ENCODE results near the gene BCAS4.
A peak's percentile ranks its signal among the peaks of the same experiment; 100 is the strongest.

Gene BCAS4

DNA sequence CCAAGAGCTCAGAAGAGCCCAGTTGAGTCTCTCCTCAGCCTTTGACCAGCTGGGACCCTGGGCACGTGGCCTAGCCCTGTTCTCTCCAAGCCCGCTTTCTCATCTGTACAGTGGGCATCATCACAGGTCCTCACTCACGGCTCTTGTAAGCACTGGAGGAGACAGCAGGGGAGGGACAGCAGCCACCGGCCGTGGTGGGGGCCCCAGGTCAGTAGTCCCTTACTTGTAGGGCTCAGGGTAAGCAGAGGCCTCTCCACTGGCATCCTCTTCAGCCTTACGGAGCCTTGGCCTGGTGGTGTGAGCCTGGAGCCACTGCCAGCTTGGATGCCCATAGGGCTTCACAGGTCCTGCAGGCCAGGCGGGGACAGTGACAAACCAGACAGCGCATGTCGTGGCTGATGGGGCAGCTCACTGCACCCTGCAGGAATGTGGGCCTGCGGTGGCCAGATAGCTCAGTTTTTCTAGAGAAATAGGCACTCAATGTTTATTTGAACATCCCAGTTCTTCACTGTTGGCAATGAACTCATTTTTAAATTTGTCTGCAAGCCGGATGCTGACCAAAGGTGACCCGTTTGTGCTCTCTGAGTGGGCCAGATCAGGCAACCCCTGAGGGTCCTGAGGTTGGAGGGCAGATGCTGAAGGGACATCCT is 71.3 kb downstream of the BCAS4 start:
- Mint-ChIP-seq H3K9me3 (no peaks in the 10 kb centered on the region), H3K4me1 (no peaks in the 10 kb centered on the region), H3K27ac (no peak overlapping the region), H3K36me3 (no peaks in the 10 kb centered on the region), H3K4me3 (no peak overlapping the region)
- no peak for ATAC-seq
- DNase-seq (ENCODE audit: low spot score in 2 of 2): no peak

- no peaks in the 10 kb centered on the region for H3K4me1 Mint-ChIP-seq
- H3K27ac Mint-ChIP-seq: no peak overlapping the region
- H3K4me3 Mint-ChIP-seq: no peak overlapping the region
- DNase-seq (ENCODE audit: low spot score in 2 of 2): no peak
- H3K9me3 Mint-ChIP-seq: no peaks in the 10 kb centered on the region
- no peaks in the 10 kb centered on the region for H3K36me3 Mint-ChIP-seq
- no peak for ATAC-seq
These were observed 72.0 kb downstream of the BCAS4 start for GRCh38 chr20:50866831-50867230.

GRCh38 chr20:50867805-50868204 is 72.9 kb downstream of the BCAS4 start:
- ATAC-seq (no peak), DNase-seq (ENCODE audit: low spot score in 2 of 2) (no peak)
- Mint-ChIP-seq H3K4me3 (no peak overlapping the region), H3K36me3 (no peaks in the 10 kb centered on the region), H3K27ac (no peak overlapping the region), H3K4me1 (no peaks in the 10 kb centered on the region), H3K9me3 (no peaks in the 10 kb centered on the region)

DNA sequence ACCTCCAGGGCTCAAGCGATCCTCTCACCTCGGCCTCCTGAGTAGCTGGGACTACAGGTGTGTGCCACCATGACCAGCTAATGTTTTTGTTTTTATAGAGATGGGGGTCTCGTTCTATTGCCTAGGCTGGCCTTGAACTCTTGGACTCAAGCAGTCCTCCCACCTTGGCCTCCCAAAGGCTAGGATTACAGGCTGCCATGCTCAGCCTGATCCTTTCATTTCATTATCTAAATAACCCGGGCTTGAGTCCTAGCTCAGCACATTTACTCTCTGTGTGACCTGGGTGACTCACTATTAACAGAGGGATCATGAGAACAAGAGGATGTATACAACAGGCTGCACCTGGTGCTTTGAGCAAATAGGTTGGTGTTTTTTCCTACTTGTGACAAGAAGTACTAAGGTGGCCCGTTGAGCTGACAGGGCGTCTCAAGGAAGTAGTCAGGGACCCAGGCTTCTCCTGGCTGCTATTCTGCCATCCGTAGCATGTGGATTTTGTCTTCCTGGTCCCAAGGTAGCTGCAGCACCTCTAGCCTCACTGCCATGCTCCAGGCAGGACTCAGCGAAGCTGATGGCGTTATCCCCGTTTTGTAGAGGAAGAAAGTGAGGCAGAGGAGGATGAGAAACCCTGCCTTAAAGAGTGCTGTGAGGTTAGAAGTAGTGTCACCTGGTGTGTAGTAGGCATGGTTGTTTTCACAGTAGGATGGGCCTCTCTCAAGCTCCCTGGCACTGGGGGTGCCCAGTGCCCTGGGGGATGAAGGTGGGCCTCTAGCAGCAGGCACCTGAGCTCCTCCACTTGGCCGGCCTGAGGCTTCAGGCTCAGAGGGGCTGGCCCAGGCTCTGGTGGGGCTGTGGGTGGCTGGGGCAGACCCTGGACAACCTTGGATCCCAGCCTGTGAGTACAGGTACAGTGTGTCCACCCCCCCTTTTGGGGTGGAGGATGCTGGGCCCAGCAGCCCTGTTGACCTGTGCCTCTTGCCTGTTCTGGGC is 73.9 kb downstream of the BCAS4 start:
- DNase-seq (ENCODE audit: low spot score in 2 of 2): no peak
- no peak overlapping the region for H3K4me3 Mint-ChIP-seq
- no peak for ATAC-seq
- H3K36me3 Mint-ChIP-seq: no peaks in the 10 kb centered on the region
- no peaks in the 10 kb centered on the region for H3K4me1 Mint-ChIP-seq
- no peaks in the 10 kb centered on the region for H3K9me3 Mint-ChIP-seq
- H3K27ac Mint-ChIP-seq: peak overlapping the region; percentile 50

DNA sequence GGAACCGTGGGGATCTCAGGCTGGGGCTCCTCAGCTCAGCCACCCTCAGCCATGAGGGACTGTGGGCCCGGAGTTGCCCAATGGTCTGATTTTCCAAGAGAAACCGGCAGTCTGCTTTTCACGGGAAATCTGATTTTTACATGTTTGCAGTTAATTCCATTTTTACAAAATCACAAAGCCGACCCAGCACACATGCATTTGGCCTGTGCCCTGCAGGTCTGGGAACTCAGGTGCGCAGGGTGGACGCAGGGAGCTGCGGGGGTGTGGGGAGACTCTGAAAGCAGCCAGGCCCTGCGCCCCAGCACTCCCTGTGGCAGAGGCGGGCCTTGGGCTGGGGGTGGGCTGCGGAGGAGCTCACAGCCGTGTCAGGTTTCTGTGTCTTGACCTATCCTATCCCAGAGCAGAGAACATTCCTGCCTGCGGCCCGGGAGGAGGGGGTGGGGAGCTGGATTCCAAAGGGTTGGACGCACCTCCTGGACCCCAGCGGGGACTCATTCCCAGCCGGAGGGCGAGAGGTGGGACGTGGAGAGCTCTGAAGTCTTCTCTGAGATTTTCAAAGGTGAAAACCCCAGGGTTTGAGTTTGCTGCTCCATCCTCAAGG is 75.8 kb downstream of the BCAS4 start:
- H3K4me1 Mint-ChIP-seq: no peaks in the 10 kb centered on the region
- H3K4me3 Mint-ChIP-seq: no peak overlapping the region
- DNase-seq (ENCODE audit: low spot score in 2 of 2): no peak
- peaks cover 6% of the 10 kb centered on the region for H3K36me3 Mint-ChIP-seq
- no peak for ATAC-seq
- no peak overlapping the region for H3K27ac Mint-ChIP-seq
- H3K9me3 Mint-ChIP-seq: no peaks in the 10 kb centered on the region

GRCh38 chr20:50872560-50873425 is 77.9 kb downstream of the BCAS4 start:
- no peak overlapping the region for H3K4me3 Mint-ChIP-seq
- peaks cover 19% of the 10 kb centered on the region for H3K36me3 Mint-ChIP-seq
- DNase-seq (ENCODE audit: low spot score in 2 of 2) (no peak), ATAC-seq (no peak)
- H3K27ac Mint-ChIP-seq: peak overlapping the region; percentile 60
- no peaks in the 10 kb centered on the region for H3K9me3 Mint-ChIP-seq
- H3K4me1 Mint-ChIP-seq: no peaks in the 10 kb centered on the region

GRCh38 chr20:50873585-50873984 is 78.7 kb downstream of the BCAS4 start:
- no peaks in the 10 kb centered on the region for H3K4me1 Mint-ChIP-seq
- H3K36me3 Mint-ChIP-seq: peaks cover 19% of the 10 kb centered on the region
- ATAC-seq (no peak), DNase-seq (ENCODE audit: low spot score in 2 of 2) (no peak)
- H3K27ac Mint-ChIP-seq: peak overlapping the region; percentile 60
- no peak overlapping the region for H3K4me3 Mint-ChIP-seq
- no peaks in the 10 kb centered on the region for H3K9me3 Mint-ChIP-seq

DNA sequence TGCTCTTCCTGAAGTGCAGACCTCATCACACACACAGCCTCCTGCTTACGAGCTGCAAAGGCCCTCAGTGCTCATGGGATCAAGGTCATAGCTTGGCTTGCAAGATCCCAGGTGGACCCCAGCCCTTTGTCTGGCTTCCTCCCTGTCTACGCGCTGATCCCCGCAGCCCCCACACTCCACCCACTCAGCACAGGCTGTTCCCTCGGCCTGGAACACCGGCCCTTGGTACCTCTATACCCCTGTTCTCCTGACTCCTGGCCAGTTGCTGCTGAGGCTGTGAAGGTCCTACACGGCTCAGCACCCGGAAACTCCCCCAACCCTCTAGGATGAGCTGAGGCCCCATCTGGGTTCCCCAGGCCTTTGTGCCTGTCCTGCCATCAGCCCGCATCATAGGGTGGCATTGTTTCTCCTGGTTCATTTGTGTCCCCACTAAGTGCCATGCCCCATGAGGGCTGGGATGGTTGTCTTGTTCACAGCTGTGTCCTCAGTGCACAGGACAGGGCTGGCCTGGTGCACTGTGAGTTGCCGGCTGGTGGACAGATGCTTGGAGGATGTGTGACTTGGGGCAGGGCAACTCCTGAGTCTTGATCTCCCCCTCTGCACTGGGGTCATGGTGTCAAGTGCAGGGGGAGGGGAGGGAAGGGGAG is 79.4 kb downstream of the BCAS4 start:
- Mint-ChIP-seq H3K4me1 (no peaks in the 10 kb centered on the region), H3K9me3 (no peaks in the 10 kb centered on the region), H3K27ac (peak overlapping the region; percentile 60), H3K4me3 (no peak overlapping the region), H3K36me3 (peaks cover 19% of the 10 kb centered on the region)
- ATAC-seq: peak; percentile 26
- DNase-seq (ENCODE audit: low spot score in 2 of 2): no peak

DNA sequence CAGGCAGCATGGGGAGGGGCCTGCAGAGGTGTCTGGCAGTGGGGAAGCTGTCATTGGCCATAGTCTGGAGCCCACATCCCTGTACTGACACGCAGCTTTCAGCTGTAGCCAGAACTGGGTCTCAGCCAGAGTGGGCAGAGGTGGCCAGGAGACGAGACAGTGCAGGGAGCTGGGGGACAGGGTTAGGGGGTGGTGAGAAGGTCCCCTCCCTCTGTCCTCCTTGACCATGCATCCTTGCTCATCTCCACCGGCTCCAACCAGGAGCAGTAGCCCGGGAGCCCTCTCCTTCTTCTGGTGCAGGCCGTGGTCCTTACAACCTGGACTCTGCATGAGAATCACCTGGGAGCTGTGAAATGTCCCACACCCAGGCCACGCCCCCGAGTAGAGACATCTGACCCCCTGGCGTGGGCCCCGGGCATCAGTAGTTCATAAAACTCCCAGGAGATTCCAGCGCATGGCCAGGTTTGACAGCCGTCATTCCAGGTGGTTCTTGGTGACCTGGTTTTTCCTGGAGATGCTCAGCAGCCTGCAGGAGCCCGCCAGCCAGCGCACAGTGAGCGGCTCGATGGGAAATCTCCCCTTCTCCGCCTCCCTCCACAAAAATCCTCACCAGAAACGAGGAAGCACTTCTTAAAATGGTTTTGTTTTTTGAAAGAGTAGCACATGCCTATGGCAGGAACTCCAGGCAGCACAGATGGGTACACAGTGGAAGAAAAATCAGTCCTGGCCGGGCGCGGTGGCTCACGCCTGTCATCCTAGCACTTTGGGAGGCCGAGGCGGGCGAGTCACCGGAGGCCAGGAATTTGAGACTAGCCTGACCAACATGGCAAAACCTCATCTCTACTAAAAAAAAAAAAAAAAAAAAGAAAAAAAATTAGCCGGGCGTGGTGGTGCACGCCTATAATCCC is 80.2 kb downstream of the BCAS4 start:
- Mint-ChIP-seq H3K4me3 (no peak overlapping the region), H3K27ac (peak overlapping the region; percentile 60), H3K36me3 (peaks cover 22% of the 10 kb centered on the region), H3K9me3 (no peaks in the 10 kb centered on the region), H3K4me1 (no peaks in the 10 kb centered on the region)
- DNase-seq (ENCODE audit: low spot score in 2 of 2) (no peak), ATAC-seq (no peak)

DNA sequence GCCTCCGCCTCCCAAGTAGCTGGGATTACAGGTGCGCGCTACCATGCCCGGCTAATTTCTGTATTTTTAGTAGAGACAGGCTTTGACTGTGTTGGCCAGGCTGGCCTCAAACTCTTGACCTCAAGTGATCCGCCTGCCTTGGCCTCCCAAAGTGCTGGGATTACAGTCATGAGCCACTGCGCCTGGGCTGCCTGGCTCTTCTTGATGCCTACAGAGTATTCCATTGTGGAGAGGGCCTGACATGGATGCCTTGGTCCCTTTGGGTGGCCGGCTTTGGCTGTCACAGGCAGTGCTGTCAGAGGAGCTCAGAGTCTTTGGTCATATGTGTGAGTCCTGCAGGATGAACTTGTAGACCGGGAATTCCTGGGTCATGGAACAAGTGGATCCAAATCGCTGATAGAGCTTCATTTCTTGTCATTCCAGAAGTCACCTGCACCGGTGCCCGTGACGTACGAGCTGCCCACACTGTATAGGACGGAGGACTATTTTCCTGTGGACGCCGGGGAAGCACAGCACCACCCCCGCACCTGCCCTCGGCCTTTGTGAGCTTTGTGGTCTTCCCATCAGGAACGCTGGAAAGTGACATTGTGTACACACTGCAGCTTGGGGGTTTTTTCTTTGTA is 81.3 kb downstream of the BCAS4 start:
- Mint-ChIP-seq H3K36me3 (peaks cover 22% of the 10 kb centered on the region), H3K9me3 (no peaks in the 10 kb centered on the region), H3K4me1 (no peaks in the 10 kb centered on the region), H3K4me3 (no peak overlapping the region), H3K27ac (no peak overlapping the region)
- DNase-seq (ENCODE audit: low spot score in 2 of 2): no peak
- no peak for ATAC-seq

GRCh38 chr20:50876816-50877215 is 82.0 kb downstream of the BCAS4 start:
- Mint-ChIP-seq H3K4me3 (no peak overlapping the region), H3K36me3 (peaks cover 22% of the 10 kb centered on the region), H3K27ac (peak overlapping the region; percentile 65), H3K9me3 (no peaks in the 10 kb centered on the region), H3K4me1 (no peaks in the 10 kb centered on the region)
- ATAC-seq (no peak), DNase-seq (ENCODE audit: low spot score in 2 of 2) (no peak)

- Mint-ChIP-seq H3K4me3 (no peak overlapping the region), H3K36me3 (peaks cover 22% of the 10 kb centered on the region), H3K4me1 (no peaks in the 10 kb centered on the region), H3K9me3 (no peaks in the 10 kb centered on the region), H3K27ac (peak overlapping the region; percentile 65)
- no peak for ATAC-seq
- DNase-seq (ENCODE audit: low spot score in 2 of 2): no peak
These were observed 82.4 kb downstream of the BCAS4 start for GRCh38 chr20:50877232-50877743.

All from stimulated activated effector memory CD8-positive, alpha-beta T cell treated with anti-CD3 and anti-CD28 coated beads, Interleukin-12 subunit alpha, Interleukin-12 subunit beta, amount 100 ng/mL, for 72 hours (primary cell).